Fibroblast of lung (primary cell): ENCODE measurements around the gene NPHS2. TPM values are rescaled to one million over a fixed set of nuclear protein-coding genes. Genes with fewer than 3 reads are reported as not detected.

ENCODE experiments used
- DNase-seq, 2 donors: peaks; one replicate each; pipeline versions ENCODE4 v3.0.0 to v3.0.0-alpha.2; 2010; ENCODE audit warnings: low read depth in 2 of 2
- H2AFZ ChIP-seq: 2 replicates; pipeline ENCODE4 v1.5.1; 2012; ENCODE audit warnings: low read length, control low read depth, inconsistent platforms
- H3K27ac ChIP-seq: 2 replicates; pipeline ENCODE4 v1.5.1; 2011; ENCODE audit warnings: low read length, control low read depth; ENCODE audit not compliant: insufficient read depth
- H3K27me3 ChIP-seq: 2 replicates; pipeline ENCODE4 v1.5.1; 2011; ENCODE audit warnings: mild to moderate bottlenecking, low read length; ENCODE audit not compliant: control insufficient read depth, insufficient read depth
- H3K36me3 ChIP-seq: 2 replicates; pipeline ENCODE4 v1.5.1; 2011; ENCODE audit warnings: low read length; ENCODE audit not compliant: control insufficient read depth, insufficient read depth
- H3K4me1 ChIP-seq: 2 replicates; pipeline ENCODE4 v1.5.1; 2011; ENCODE audit warnings: low read length; ENCODE audit not compliant: control insufficient read depth, insufficient read depth; ENCODE audit errors: extremely low read depth
- H3K4me2 ChIP-seq: 2 replicates; pipeline ENCODE4 v1.5.1; 2011; ENCODE audit warnings: low read length, control low read depth; ENCODE audit not compliant: insufficient read depth; ENCODE audit errors: extremely low read depth
- H3K4me3 ChIP-seq, 4 experiments: fragments of 200-600 bp in 1 of 4; sonication (generic) in 1 of 4; replicated peaks in 1 of 4; 2 replicates each; pipeline ENCODE4 v1.5.1; 2011 to 2016; ENCODE audit warnings: low read length in 4 of 4, low read depth in 3 of 4, mild to moderate bottlenecking in 3 of 4, control low read depth in 2 of 4, inconsistent platforms in 1 of 4, mixed read lengths in 1 of 4; ENCODE audit not compliant: insufficient read depth in 1 of 4; ENCODE audit errors: control extremely low read depth in 1 of 4
- H3K79me2 ChIP-seq: 2 replicates; pipeline ENCODE4 v1.5.1; 2012; ENCODE audit warnings: mild to moderate bottlenecking, low read length, inconsistent platforms; ENCODE audit not compliant: control insufficient read depth, insufficient read depth
- H3K9ac ChIP-seq: 2 replicates; pipeline ENCODE4 v1.5.1; 2011; ENCODE audit warnings: mild to moderate bottlenecking, low read length, control low read depth; ENCODE audit not compliant: insufficient read depth
- H3K9me3 ChIP-seq: 2 replicates; pipeline ENCODE4 v1.5.1; 2012; ENCODE audit warnings: low read depth, low read length; ENCODE audit not compliant: control insufficient read depth, insufficient read depth
- H4K20me1 ChIP-seq: 2 replicates; pipeline ENCODE4 v1.5.1; 2011; ENCODE audit warnings: low read length; ENCODE audit not compliant: control insufficient read depth, insufficient read depth; ENCODE audit errors: extremely low read depth
- EZH2 ChIP-seq: IDR thresholded peaks from 2 replicates; pipeline ENCODE4 v1.5.1; 2012; ENCODE audit warnings: low read length, control low read depth, mild to moderate bottlenecking; ENCODE audit errors: missing control alignments
- polyA plus RNA-seq, 2 donors: library from polyadenylated mRNA; depleted of rRNA in 1 of 2; stranded (reverse) in 1 of 2; unstranded in 1 of 2; fragments of >200 nt; gene quantifications; 2 replicates each; pipeline ENCODE4 v1.2.1, GENCODE V29; 2011 to 2012; ENCODE audit warnings: missing spikeins in 1 of 2
- total RNA-seq: library from RNA; depleted of rRNA; stranded (reverse); fragments of >200 nt; gene quantifications from 2 replicates; pipeline ENCODE4 v1.2.1, GENCODE V29; 2014
- TF ChIP-seq, protein P1 (sequence below), 2 donors: IDR thresholded peaks in 1 of 2; conservative IDR thresholded peaks in 1 of 2; 1 replicate in 1 of 2; 2 replicates in 1 of 2; pipeline ENCODE4 v1.5.1; 2011 to 2012; ENCODE audit warnings: low read length in 2 of 2, control low read depth in 1 of 2, inconsistent platforms in 1 of 2, low read depth in 1 of 2, mild to moderate bottlenecking in 1 of 2

The NPHS2 gene
- total and polyA plus RNA-seq, 2 donors (not counting 1 experiment from before 2014, with no cell fraction given): not detected

- H3K4me3 ChIP-seq: no peak overlapping the region
- no peaks in the 10 kb centered on the region for H3K4me1 ChIP-seq
- TF ChIP-seq, protein P1, sequence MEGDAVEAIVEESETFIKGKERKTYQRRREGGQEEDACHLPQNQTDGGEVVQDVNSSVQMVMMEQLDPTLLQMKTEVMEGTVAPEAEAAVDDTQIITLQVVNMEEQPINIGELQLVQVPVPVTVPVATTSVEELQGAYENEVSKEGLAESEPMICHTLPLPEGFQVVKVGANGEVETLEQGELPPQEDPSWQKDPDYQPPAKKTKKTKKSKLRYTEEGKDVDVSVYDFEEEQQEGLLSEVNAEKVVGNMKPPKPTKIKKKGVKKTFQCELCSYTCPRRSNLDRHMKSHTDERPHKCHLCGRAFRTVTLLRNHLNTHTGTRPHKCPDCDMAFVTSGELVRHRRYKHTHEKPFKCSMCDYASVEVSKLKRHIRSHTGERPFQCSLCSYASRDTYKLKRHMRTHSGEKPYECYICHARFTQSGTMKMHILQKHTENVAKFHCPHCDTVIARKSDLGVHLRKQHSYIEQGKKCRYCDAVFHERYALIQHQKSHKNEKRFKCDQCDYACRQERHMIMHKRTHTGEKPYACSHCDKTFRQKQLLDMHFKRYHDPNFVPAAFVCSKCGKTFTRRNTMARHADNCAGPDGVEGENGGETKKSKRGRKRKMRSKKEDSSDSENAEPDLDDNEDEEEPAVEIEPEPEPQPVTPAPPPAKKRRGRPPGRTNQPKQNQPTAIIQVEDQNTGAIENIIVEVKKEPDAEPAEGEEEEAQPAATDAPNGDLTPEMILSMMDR (conservative IDR thresholded peaks at IDR 0.05 in 1 of 2, IDR thresholded peaks at IDR 0.05 in 1 of 2; ENCODE audit: low read depth in 1 of 2, low read length in 2 of 2): no peak
- no peak for TF ChIP-seq EZH2
- DNase-seq: no peak
- no peak overlapping the region for H3K9ac ChIP-seq
- no peaks in the 10 kb centered on the region for H4K20me1 ChIP-seq
- no peaks in the 10 kb centered on the region for H3K27me3 ChIP-seq
- H3K79me2 ChIP-seq: no peaks in the 10 kb centered on the region
- no peaks in the 10 kb centered on the region for H3K36me3 ChIP-seq
- no peaks in the 10 kb centered on the region for H3K9me3 ChIP-seq
- no peak overlapping the region for H2AFZ ChIP-seq
- H3K4me2 ChIP-seq: no peak overlapping the region
- no peak overlapping the region for H3K27ac ChIP-seq
Measured at GRCh38 chr1:179588425-179589024, 12.8 kb upstream of the NPHS2 start.

GRCh38 chr1:179587336-179587735, 11.6 kb upstream of the NPHS2 start:
- H3K27me3 ChIP-seq: no peaks in the 10 kb centered on the region
- H3K4me3 ChIP-seq: no peak overlapping the region
- no peaks in the 10 kb centered on the region for H3K36me3 ChIP-seq
- no peak overlapping the region for H3K9ac ChIP-seq
- no peak overlapping the region for H3K4me2 ChIP-seq
- DNase-seq: no peak
- H3K79me2 ChIP-seq: no peaks in the 10 kb centered on the region
- H4K20me1 ChIP-seq: no peaks in the 10 kb centered on the region
- no peaks in the 10 kb centered on the region for H3K4me1 ChIP-seq
- no peak overlapping the region for H2AFZ ChIP-seq
- H3K9me3 ChIP-seq: no peaks in the 10 kb centered on the region
- H3K27ac ChIP-seq: no peak overlapping the region
- TF ChIP-seq, protein P1 (conservative IDR thresholded peaks at IDR 0.05 in 1 of 2, IDR thresholded peaks at IDR 0.05 in 1 of 2; ENCODE audit: low read depth in 1 of 2, low read length in 2 of 2): no peak

GRCh38 chr1:179586107-179586823, 10.5 kb upstream of the NPHS2 start:
- DNase-seq: peak; percentile 40 to 42
- no peaks in the 10 kb centered on the region for H3K27me3 ChIP-seq
- no peaks in the 10 kb centered on the region for H3K79me2 ChIP-seq
- H3K4me1 ChIP-seq: no peaks in the 10 kb centered on the region
- H4K20me1 ChIP-seq: no peaks in the 10 kb centered on the region
- no peak overlapping the region for H3K9ac ChIP-seq
- H3K36me3 ChIP-seq: no peaks in the 10 kb centered on the region
- H3K27ac ChIP-seq: no peak overlapping the region
- TF ChIP-seq EZH2: no peak
- TF ChIP-seq, protein P1 (conservative IDR thresholded peaks at IDR 0.05 in 1 of 2, IDR thresholded peaks at IDR 0.05 in 1 of 2; ENCODE audit: low read depth in 1 of 2, low read length in 2 of 2): peak; percentile 25 to 34
- H2AFZ ChIP-seq: no peak overlapping the region
- peak overlapping the region; percentile 4 for H3K4me2 ChIP-seq
- H3K4me3 ChIP-seq: peak overlapping the region in 2 of 4 experiments; percentile 48 to 50
- H3K9me3 ChIP-seq: no peaks in the 10 kb centered on the region
